HL-60 (cell line): Measurements from ENCODE around the gene AMOT.
A peak's percentile ranks its signal among the peaks of the same experiment; 100 is the strongest.

ENCODE experiments used
- DNase-seq, 2 experiments: peaks; one replicate each; pipeline ENCODE4 v3.0.0-alpha.2; 2010 to 2020; ENCODE audit warnings: low read depth in 1 of 2, low spot score in 1 of 2
- H3K27ac ChIP-seq: fragments of 250-450 bp; sonication (Bioruptor Pico); replicated peaks from 2 replicates; pipeline ENCODE4 v1.5.1; 2020; ENCODE audit warnings: mild to moderate bottlenecking, moderate library complexity
- H3K27me3 ChIP-seq: fragments of 250-450 bp; sonication (Bioruptor Pico); 2 replicates; pipeline ENCODE4 v1.5.1; 2021; ENCODE audit warnings: mild to moderate bottlenecking, moderate library complexity; ENCODE audit not compliant: insufficient read depth, poor library complexity, severe bottlenecking
- H3K4me3 ChIP-seq: replicated peaks from 2 replicates; pipeline ENCODE4 v1.5.1; 2011; ENCODE audit warnings: mild to moderate bottlenecking, control low read depth, low read length; ENCODE audit not compliant: insufficient read depth
- GABPA ChIP-seq: IDR thresholded peaks from 2 replicates; pipeline ENCODE4 v1.6.1; 2012; ENCODE audit warnings: low read depth
- POLR2AphosphoS5 ChIP-seq: IDR thresholded peaks from 2 replicates; pipeline ENCODE4 v1.6.1; 2012; ENCODE audit warnings: low read depth
- REST ChIP-seq: IDR thresholded peaks from 2 replicates; pipeline ENCODE4 v1.6.1; 2012; ENCODE audit warnings: low read depth; ENCODE audit not compliant: insufficient replicate concordance
- SPI1 ChIP-seq: IDR thresholded peaks from 2 replicates; pipeline ENCODE4 v1.6.1; 2012; ENCODE audit warnings: low read depth, mild to moderate bottlenecking, borderline replicate concordance
- TF ChIP-seq, protein P1 (sequence below): IDR thresholded peaks from one replicate; pipeline ENCODE4 v1.5.1; 2011; ENCODE audit warnings: low read length, control low read depth, inconsistent platforms; ENCODE audit not compliant: insufficient read depth

AMOT gene

GRCh38 chrX:112841820-112842157 is 1.2 kb upstream of the AMOT start:
- no peak for DNase-seq

GRCh38 chrX:112841114-112841819 is 636 bp upstream of the AMOT start:
- Histone ChIP-seq H3K27me3 (no peaks in the 10 kb centered on the region), H3K4me3 (peak overlapping the region; percentile 57), H3K27ac (no peak overlapping the region)
- peak; percentile 40 to 54 for DNase-seq
- TF ChIP-seq REST, result no peak
- TF ChIP-seq, protein P1, sequence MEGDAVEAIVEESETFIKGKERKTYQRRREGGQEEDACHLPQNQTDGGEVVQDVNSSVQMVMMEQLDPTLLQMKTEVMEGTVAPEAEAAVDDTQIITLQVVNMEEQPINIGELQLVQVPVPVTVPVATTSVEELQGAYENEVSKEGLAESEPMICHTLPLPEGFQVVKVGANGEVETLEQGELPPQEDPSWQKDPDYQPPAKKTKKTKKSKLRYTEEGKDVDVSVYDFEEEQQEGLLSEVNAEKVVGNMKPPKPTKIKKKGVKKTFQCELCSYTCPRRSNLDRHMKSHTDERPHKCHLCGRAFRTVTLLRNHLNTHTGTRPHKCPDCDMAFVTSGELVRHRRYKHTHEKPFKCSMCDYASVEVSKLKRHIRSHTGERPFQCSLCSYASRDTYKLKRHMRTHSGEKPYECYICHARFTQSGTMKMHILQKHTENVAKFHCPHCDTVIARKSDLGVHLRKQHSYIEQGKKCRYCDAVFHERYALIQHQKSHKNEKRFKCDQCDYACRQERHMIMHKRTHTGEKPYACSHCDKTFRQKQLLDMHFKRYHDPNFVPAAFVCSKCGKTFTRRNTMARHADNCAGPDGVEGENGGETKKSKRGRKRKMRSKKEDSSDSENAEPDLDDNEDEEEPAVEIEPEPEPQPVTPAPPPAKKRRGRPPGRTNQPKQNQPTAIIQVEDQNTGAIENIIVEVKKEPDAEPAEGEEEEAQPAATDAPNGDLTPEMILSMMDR, result no peak
- no peak for TF ChIP-seq GABPA
- no peak for TF ChIP-seq POLR2AphosphoS5
- TF ChIP-seq SPI1, result no peak

More at GRCh38 chrX:112841820-112842157, 1.2 kb upstream of the AMOT start:
- peak overlapping the region; percentile 57; the same call in 1 of the 2 replicates for H3K4me3 ChIP-seq
- no peak for TF ChIP-seq REST
- TF ChIP-seq GABPA, result no peak
- no peak for TF ChIP-seq POLR2AphosphoS5
- no peak for TF ChIP-seq SPI1
- TF ChIP-seq, protein P1, result no peak
- H3K27me3 ChIP-seq, result no peaks in the 10 kb centered on the region
- no peak overlapping the region for H3K27ac ChIP-seq

DNA sequence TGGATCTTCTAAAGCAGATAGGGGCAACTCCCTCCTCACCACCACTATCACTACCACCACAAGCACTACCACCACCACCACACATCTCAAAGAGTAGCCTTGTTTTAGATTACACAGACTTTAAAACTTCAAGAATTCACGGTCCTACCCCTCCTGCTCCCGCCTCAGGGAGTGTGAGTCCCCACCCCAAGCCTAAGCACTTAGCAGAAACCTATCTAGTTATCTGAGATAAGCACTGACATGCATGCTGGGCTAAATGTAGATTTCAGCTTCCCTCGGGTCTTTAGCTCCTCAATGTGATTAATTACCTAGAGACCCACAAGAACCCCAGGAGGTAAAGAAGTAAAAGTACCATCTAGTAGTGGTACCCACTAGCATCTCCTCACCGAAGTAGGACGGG is 775 bp downstream of the AMOT start:
- Histone ChIP-seq H3K27ac (no peak overlapping the region), H3K27me3 (no peaks in the 10 kb centered on the region), H3K4me3 (no peak overlapping the region)
- TF ChIP-seq POLR2AphosphoS5 (no peak), GABPA (no peak), SPI1 (no peak), REST (no peak)
- TF ChIP-seq, protein P1, result no peak
- no peak for DNase-seq
